ENCODE results near the gene MET.

The MET gene

GRCh38 chr7:116804471-116804870 lies 132.5 kb downstream of the MET start:
- Histone ChIP-seq H3K36me3 (ENCODE audit: insufficient read depth, insufficient read length, low read length) (no peaks in the 10 kb centered on the region), H3K9ac (ENCODE audit: insufficient read length, low read depth) (no peak overlapping the region), H3K27me3 (ENCODE audit: insufficient read depth, insufficient read length) (no peaks in the 10 kb centered on the region), H3K4me1 (ENCODE audit: insufficient read depth, insufficient read length) (no peaks in the 10 kb centered on the region), H3K4me3 (ENCODE audit: insufficient read length, low read depth) (no peak overlapping the region), H3K9me3 (ENCODE audit: insufficient read depth, low read length) (no peaks in the 10 kb centered on the region)
- no peak for TF ChIP-seq ZNF274 (IDR thresholded peaks at IDR 0.05; ENCODE audit: low read depth, low read length)
- no peak for DNase-seq (ENCODE audit: low read depth, low spot score)

- H3K4me1 ChIP-seq (ENCODE audit: insufficient read depth, insufficient read length) = no peaks in the 10 kb centered on the region
- H3K27me3 ChIP-seq (ENCODE audit: insufficient read depth, insufficient read length) = no peaks in the 10 kb centered on the region
- H3K9ac ChIP-seq (ENCODE audit: insufficient read length, low read depth) = no peak overlapping the region
- H3K36me3 ChIP-seq (ENCODE audit: insufficient read depth, insufficient read length, low read length) = no peaks in the 10 kb centered on the region
- no peaks in the 10 kb centered on the region for H3K9me3 ChIP-seq (ENCODE audit: insufficient read depth, low read length)
- H3K4me3 ChIP-seq (ENCODE audit: insufficient read length, low read depth) = no peak overlapping the region
- no peak for DNase-seq (ENCODE audit: low read depth, low spot score)
- TF ChIP-seq YY1 (IDR thresholded peaks at IDR 0.05; ENCODE audit: insufficient read depth, insufficient read length) (no peak), SUZ12 (IDR thresholded peaks at IDR 0.05; ENCODE audit: extremely low read depth, insufficient read depth, insufficient read length) (no peak), ZNF274 (IDR thresholded peaks at IDR 0.05; ENCODE audit: low read depth, low read length) (no peak)
These were observed 133.1 kb downstream of the MET start for GRCh38 chr7:116805100-116805544.

GRCh38 chr7:116806046-116806944 lies 134.3 kb downstream of the MET start:
- Histone ChIP-seq H3K4me3 (ENCODE audit: insufficient read length, low read depth) (no peak overlapping the region), H3K27me3 (ENCODE audit: insufficient read depth, insufficient read length) (no peaks in the 10 kb centered on the region), H3K9ac (ENCODE audit: insufficient read length, low read depth) (no peak overlapping the region), H3K9me3 (ENCODE audit: insufficient read depth, low read length) (no peaks in the 10 kb centered on the region), H3K4me1 (ENCODE audit: insufficient read depth, insufficient read length) (no peaks in the 10 kb centered on the region), H3K36me3 (ENCODE audit: insufficient read depth, insufficient read length, low read length) (no peaks in the 10 kb centered on the region)
- no peak for DNase-seq (ENCODE audit: low read depth, low spot score)
- TF ChIP-seq ZNF274 (IDR thresholded peaks at IDR 0.05; ENCODE audit: low read depth, low read length) (no peak), SUZ12 (IDR thresholded peaks at IDR 0.05; ENCODE audit: extremely low read depth, insufficient read depth, insufficient read length) (no peak), YY1 (IDR thresholded peaks at IDR 0.05; ENCODE audit: insufficient read depth, insufficient read length) (no peak)

GRCh38 chr7:116807011-116807560 lies 135.1 kb downstream of the MET start:
- no peak for TF ChIP-seq YY1 (IDR thresholded peaks at IDR 0.05; ENCODE audit: insufficient read depth, insufficient read length)
- TF ChIP-seq SUZ12 (IDR thresholded peaks at IDR 0.05; ENCODE audit: extremely low read depth, insufficient read depth, insufficient read length) = no peak
- TF ChIP-seq ZNF274 (IDR thresholded peaks at IDR 0.05; ENCODE audit: low read depth, low read length) = no peak
- H3K4me1 ChIP-seq (ENCODE audit: insufficient read depth, insufficient read length) = no peaks in the 10 kb centered on the region

GRCh38 chr7:116809636-116810266 lies 137.8 kb downstream of the MET start:
- H3K4me3 ChIP-seq (ENCODE audit: insufficient read length, low read depth) = no peak overlapping the region
- H3K4me1 ChIP-seq (ENCODE audit: insufficient read depth, insufficient read length) = no peaks in the 10 kb centered on the region
- H3K27me3 ChIP-seq (ENCODE audit: insufficient read depth, insufficient read length) = no peaks in the 10 kb centered on the region
- no peak overlapping the region for H3K9ac ChIP-seq (ENCODE audit: insufficient read length, low read depth)
- TF ChIP-seq YY1 (IDR thresholded peaks at IDR 0.05; ENCODE audit: insufficient read depth, insufficient read length) = no peak
- no peak for TF ChIP-seq ZNF274 (IDR thresholded peaks at IDR 0.05; ENCODE audit: low read depth, low read length)
- TF ChIP-seq SUZ12 (IDR thresholded peaks at IDR 0.05; ENCODE audit: extremely low read depth, insufficient read depth, insufficient read length) = no peak
- no peaks in the 10 kb centered on the region for H3K9me3 ChIP-seq (ENCODE audit: insufficient read depth, low read length)
- H3K36me3 ChIP-seq (ENCODE audit: insufficient read depth, insufficient read length, low read length) = no peaks in the 10 kb centered on the region
- DNase-seq (ENCODE audit: low read depth, low spot score) = peak; percentile 63

More at GRCh38 chr7:116807011-116807560, 135.1 kb downstream of the MET start:
- Histone ChIP-seq H3K9ac (ENCODE audit: insufficient read length, low read depth) (no peak overlapping the region), H3K9me3 (ENCODE audit: insufficient read depth, low read length) (no peaks in the 10 kb centered on the region), H3K4me3 (ENCODE audit: insufficient read length, low read depth) (no peak overlapping the region), H3K27me3 (ENCODE audit: insufficient read depth, insufficient read length) (no peaks in the 10 kb centered on the region), H3K36me3 (ENCODE audit: insufficient read depth, insufficient read length, low read length) (no peaks in the 10 kb centered on the region)
- no peak for DNase-seq (ENCODE audit: low read depth, low spot score)

GRCh38 chr7:116810267-116811116 lies 138.5 kb downstream of the MET start:
- Histone ChIP-seq H3K9me3 (ENCODE audit: insufficient read depth, low read length) (no peaks in the 10 kb centered on the region), H3K4me3 (ENCODE audit: insufficient read length, low read depth) (no peak overlapping the region), H3K27me3 (ENCODE audit: insufficient read depth, insufficient read length) (no peaks in the 10 kb centered on the region), H3K9ac (ENCODE audit: insufficient read length, low read depth) (no peak overlapping the region), H3K36me3 (ENCODE audit: insufficient read depth, insufficient read length, low read length) (no peaks in the 10 kb centered on the region), H3K4me1 (ENCODE audit: insufficient read depth, insufficient read length) (no peaks in the 10 kb centered on the region)
- TF ChIP-seq YY1 (IDR thresholded peaks at IDR 0.05; ENCODE audit: insufficient read depth, insufficient read length) (no peak), SUZ12 (IDR thresholded peaks at IDR 0.05; ENCODE audit: extremely low read depth, insufficient read depth, insufficient read length) (no peak), ZNF274 (IDR thresholded peaks at IDR 0.05; ENCODE audit: low read depth, low read length) (no peak)
- DNase-seq (ENCODE audit: low read depth, low spot score) = no peak

All from NT2/D1 (cell line).